Measurements from ENCODE around the gene GFOD2. TPM values are rescaled to one million over a fixed set of nuclear protein-coding genes. Genes with fewer than 3 reads are reported as not detected.
A peak's percentile ranks its signal among the peaks of the same experiment; 100 is the strongest.

GFOD2 gene
- total RNA-seq, 6 experiments from 2014 or later: 19.7 to 39.7 (median 24.6) TPM

GRCh38 chr16:67723151-67723910 is 4.2 kb upstream of the GFOD2 start:
- Histone ChIP-seq H3K27ac (peak overlapping the region in 1 of 3 donors; percentile 18), H3K4me1 (peaks cover 0 to 46% (median 17%) of the 10 kb centered on the region in 4 donors), H3K27me3 (no peaks in the 10 kb centered on the region), H3K4me3 (no peak overlapping the region), H3K9me3 (no peaks in the 10 kb centered on the region), H3K36me3 (peaks cover 0 to 14% (median 3%) of the 10 kb centered on the region in 4 donors)
- 100% methylated on average over 2 of the region's 5 CpGs for WGBS (ENCODE audit: insufficient coverage, low coverage, low lambda C conversion rate, missing lambda C conversion rate)
- ATAC-seq: no peak
- intact Hi-C loops (cut with DNase I): loop anchor here (10.0 kb wide), 1 partner anchor 49 kb away; no protein-coding TSS in a partner anchor
- no peak for TF ChIP-seq POLR2A (IDR thresholded peaks at IDR 0.05)
- TF ChIP-seq CTCF (IDR thresholded peaks at IDR 0.05): no peak
- DNase-seq: peak in 1 of 3 donors; percentile 42

GRCh38 chr16:67720236-67720635 is 1.1 kb upstream of the GFOD2 start:
- DNase-seq: peak in 1 of 3 donors; percentile 22
- Histone ChIP-seq H3K9me3 (no peaks in the 10 kb centered on the region), H3K4me3 (peak overlapping the region; percentile 97 to 100 (median 98)), H3K27ac (peak overlapping the region; percentile 85 to 91 (median 85)), H3K4me1 (peaks cover 0 to 54% (median 18%) of the 10 kb centered on the region in 4 donors), H3K27me3 (no peaks in the 10 kb centered on the region), H3K36me3 (peaks cover 0 to 7% (median 0%) of the 10 kb centered on the region in 4 donors)
- 17% methylated on average over 1 of the region's 1 CpG for WGBS (ENCODE audit: insufficient coverage, low coverage, low lambda C conversion rate, missing lambda C conversion rate)
- intact Hi-C loops (cut with DNase I): loop anchor here (10.0 kb wide), 1 partner anchor 45 kb away; no protein-coding TSS in a partner anchor
- peak; percentile 18 for TF ChIP-seq POLR2A (IDR thresholded peaks at IDR 0.05)
- TF ChIP-seq CTCF (IDR thresholded peaks at IDR 0.05): no peak
- peak in 3 of 4 donors; percentile 5 to 19 (median 6) for ATAC-seq

GRCh38 chr16:67719778-67720144 is 645 bp upstream of the GFOD2 start:
- Histone ChIP-seq H3K4me1 (peaks cover 0 to 54% (median 20%) of the 10 kb centered on the region in 4 donors), H3K27ac (peak overlapping the region; percentile 85 to 91 (median 85)), H3K4me3 (peak overlapping the region; percentile 97 to 100 (median 98)), H3K27me3 (no peaks in the 10 kb centered on the region), H3K36me3 (peaks cover 0 to 3% (median 0%) of the 10 kb centered on the region in 4 donors), H3K9me3 (no peaks in the 10 kb centered on the region)
- intact Hi-C loops (cut with DNase I): loop anchor here (10.0 kb wide), 1 partner anchor 45 kb away; no protein-coding TSS in a partner anchor
- ATAC-seq: peak; percentile 61 to 77 (median 66)
- DNase-seq: peak in 1 of 3 donors; percentile 56
- no peak for TF ChIP-seq CTCF (IDR thresholded peaks at IDR 0.05)
- TF ChIP-seq POLR2A (IDR thresholded peaks at IDR 0.05): no peak
- 0% methylated on average over 5 of the region's 5 CpGs for WGBS (ENCODE audit: insufficient coverage, low coverage, low lambda C conversion rate, missing lambda C conversion rate)

GRCh38 chr16:67718668-67719047 is 458 bp downstream of the GFOD2 start:
- DNase-seq (no peak), ATAC-seq (no peak)
- intact Hi-C loops (cut with DNase I): no loop called here
- no peak for TF ChIP-seq CTCF (IDR thresholded peaks at IDR 0.05)
- TF ChIP-seq POLR2A (IDR thresholded peaks at IDR 0.05): no peak
- Histone ChIP-seq H3K4me3 (peak overlapping the region; percentile 97 to 100 (median 98)), H3K9me3 (no peaks in the 10 kb centered on the region), H3K36me3 (peaks cover 0 to 3% (median 0%) of the 10 kb centered on the region in 4 donors), H3K4me1 (peaks cover 0 to 59% (median 25%) of the 10 kb centered on the region in 4 donors), H3K27ac (peak overlapping the region; percentile 85 to 91 (median 85)), H3K27me3 (no peaks in the 10 kb centered on the region)
- WGBS (ENCODE audit: insufficient coverage, low coverage, low lambda C conversion rate, missing lambda C conversion rate): 0% methylated on average over 12 of the region's 14 CpGs
